Trophoblast cell (in vitro differentiated cells and primary cell): ENCODE measurements around the gene ADAMTSL3.

ENCODE experiments used
- DNase-seq, 2 donors: peaks; one replicate each; pipeline ENCODE4 v3.0.0-alpha.2; 2016
- H2AFZ ChIP-seq: 2 replicates; pipeline ENCODE4 v1.6.1; 2013; ENCODE audit warnings: low read length, moderate library complexity, mild to moderate bottlenecking; ENCODE audit not compliant: insufficient read depth, poor library complexity
- H2AK5ac ChIP-seq: 2 replicates; pipeline ENCODE4 v1.6.1; 2013; ENCODE audit warnings: mild to moderate bottlenecking, low read length
- H2BK120ac ChIP-seq: 2 replicates; pipeline ENCODE4 v1.6.1; 2013; ENCODE audit warnings: low read length, mild to moderate bottlenecking, moderate library complexity; ENCODE audit not compliant: insufficient read depth, poor library complexity
- H2BK12ac ChIP-seq: 2 replicates; pipeline ENCODE4 v1.6.1; 2013; ENCODE audit warnings: mild to moderate bottlenecking, low read length, moderate library complexity
- H2BK5ac ChIP-seq: 2 replicates; pipeline ENCODE4 v1.6.1; 2013; ENCODE audit warnings: low read length, low read depth, moderate library complexity, mild to moderate bottlenecking; ENCODE audit not compliant: poor library complexity
- H3K14ac ChIP-seq: 2 replicates; pipeline ENCODE4 v1.6.1; 2013; ENCODE audit warnings: mild to moderate bottlenecking, low read length
- H3K18ac ChIP-seq: 2 replicates; pipeline ENCODE4 v1.6.1; 2013; ENCODE audit warnings: mild to moderate bottlenecking, low read length
- H3K23ac ChIP-seq: 2 replicates; pipeline ENCODE4 v1.6.1; 2013; ENCODE audit warnings: low read length
- H3K27ac ChIP-seq: 2 replicates; pipeline ENCODE4 v1.5.1; 2013; ENCODE audit warnings: low read depth, mild to moderate bottlenecking, inconsistent platforms, low read length, moderate library complexity
- H3K27me3 ChIP-seq: 2 replicates; pipeline ENCODE4 v1.6.1; 2013; ENCODE audit warnings: inconsistent platforms, mild to moderate bottlenecking, low read length, moderate library complexity; ENCODE audit not compliant: insufficient read depth
- H3K36me3 ChIP-seq, 2 experiments: 1 replicate in 1 of 2; 2 replicates in 1 of 2; pipeline ENCODE4 v1.6.1; 2013; ENCODE audit warnings: low read length in 2 of 2, mild to moderate bottlenecking in 2 of 2, moderate library complexity in 1 of 2; ENCODE audit not compliant: insufficient read depth in 2 of 2, control insufficient read depth in 1 of 2
- H3K4ac ChIP-seq: 2 replicates; pipeline ENCODE4 v1.6.1; 2013; ENCODE audit warnings: low read depth, mild to moderate bottlenecking, low read length, moderate library complexity
- H3K4me1 ChIP-seq, 2 experiments: 1 replicate in 1 of 2; 2 replicates in 1 of 2; pipeline ENCODE4 v1.6.1; 2013; ENCODE audit warnings: low read length in 2 of 2, mild to moderate bottlenecking in 2 of 2, moderate library complexity in 1 of 2; ENCODE audit not compliant: insufficient read depth in 2 of 2, control insufficient read depth in 1 of 2
- H3K4me2 ChIP-seq: 2 replicates; pipeline ENCODE4 v1.6.1; 2013; ENCODE audit warnings: inconsistent platforms, mild to moderate bottlenecking, low read length, moderate library complexity
- H3K4me3 ChIP-seq: 2 replicates; pipeline ENCODE4 v1.5.1; 2013; ENCODE audit warnings: mild to moderate bottlenecking, low read depth, low read length, inconsistent platforms
- H3K79me1 ChIP-seq: one replicate; pipeline ENCODE4 v1.6.1; 2013; ENCODE audit warnings: low read length
- H3K79me2 ChIP-seq: 2 replicates; pipeline ENCODE4 v1.6.1; 2013; ENCODE audit warnings: low read length, mild to moderate bottlenecking; ENCODE audit not compliant: control insufficient read depth, insufficient read depth, poor library complexity
- H3K9ac ChIP-seq: 2 replicates; pipeline ENCODE4 v1.6.1; 2013; ENCODE audit warnings: mild to moderate bottlenecking, low read length
- H3K9me3 ChIP-seq: 2 replicates; pipeline ENCODE4 v1.6.1; 2013; ENCODE audit warnings: low read depth, mild to moderate bottlenecking, control low read depth, inconsistent platforms, low read length; ENCODE audit not compliant: insufficient read depth
- H4K12ac ChIP-seq: 2 replicates; pipeline ENCODE4 v1.6.1; 2013; ENCODE audit warnings: low read depth, mild to moderate bottlenecking, low read length, moderate library complexity
- H4K8ac ChIP-seq: 2 replicates; pipeline ENCODE4 v1.6.1; 2013; ENCODE audit warnings: low read depth, mild to moderate bottlenecking, low read length, moderate library complexity
- H4K91ac ChIP-seq: one replicate; pipeline ENCODE4 v1.6.1; 2013; ENCODE audit warnings: low read depth, mild to moderate bottlenecking, low read length, moderate library complexity
- WGBS: extraction: QIAGEN DNeasy Blood & Tissue Kit; methylation state at CpG from one replicate; pipeline ENCODE4 v1.1.7; 2013; ENCODE audit warnings: missing lambda C conversion rate; ENCODE audit not compliant: insufficient read length, insufficient coverage; ENCODE audit errors: extremely low coverage; 5-methylcytosine and 5-hydroxymethylcytosine counted together

The ADAMTSL3 gene

GRCh38 chr15:83709241-83709640 is 55.3 kb downstream of the ADAMTSL3 start:
- H3K9ac ChIP-seq, result no peak overlapping the region
- no CpG with 5 or more reads among the region's 2 CpGs for WGBS

GRCh38 chr15:83709811-83710210 is 55.9 kb downstream of the ADAMTSL3 start:
- no peak overlapping the region for H3K23ac ChIP-seq
- no peak overlapping the region for H4K91ac ChIP-seq
- H3K4me3 ChIP-seq, result no peak overlapping the region
- H3K79me1 ChIP-seq, result no peaks in the 10 kb centered on the region
- H3K27me3 ChIP-seq, result no peaks in the 10 kb centered on the region
- no peak overlapping the region for H4K8ac ChIP-seq
- H4K12ac ChIP-seq, result no peak overlapping the region
- no peak overlapping the region for H3K4me2 ChIP-seq
- no CpG with 5 or more reads among the region's 3 CpGs for WGBS
- H3K14ac ChIP-seq, result no peak overlapping the region
- H3K4ac ChIP-seq, result no peak overlapping the region
- H2AFZ ChIP-seq, result no peak overlapping the region
- H2BK120ac ChIP-seq, result no peak overlapping the region
- H3K4me1 ChIP-seq, result no peaks in the 10 kb centered on the region
- no peak overlapping the region for H2BK12ac ChIP-seq
- no peaks in the 10 kb centered on the region for H3K9me3 ChIP-seq
- no peak for DNase-seq
- H2AK5ac ChIP-seq, result no peak overlapping the region
- H2BK5ac ChIP-seq, result no peak overlapping the region
- H3K36me3 ChIP-seq, result no peaks in the 10 kb centered on the region
- no peak overlapping the region for H3K18ac ChIP-seq
- no peaks in the 10 kb centered on the region for H3K79me2 ChIP-seq
- no peak overlapping the region for H3K27ac ChIP-seq
- H3K9ac ChIP-seq, result no peak overlapping the region

More at GRCh38 chr15:83709241-83709640, 55.3 kb downstream of the ADAMTSL3 start:
- H3K36me3 ChIP-seq, result no peaks in the 10 kb centered on the region
- H3K4me2 ChIP-seq, result no peak overlapping the region
- no peak for DNase-seq
- no peak overlapping the region for H3K4me3 ChIP-seq
- H3K4ac ChIP-seq, result no peak overlapping the region
- no peaks in the 10 kb centered on the region for H3K9me3 ChIP-seq
- no peaks in the 10 kb centered on the region for H3K79me2 ChIP-seq
- H3K27ac ChIP-seq, result no peak overlapping the region
- no peak overlapping the region for H3K14ac ChIP-seq
- H2AFZ ChIP-seq, result no peak overlapping the region
- H4K91ac ChIP-seq, result no peak overlapping the region
- H4K8ac ChIP-seq, result no peak overlapping the region
- H2AK5ac ChIP-seq, result no peak overlapping the region
- H3K23ac ChIP-seq, result no peak overlapping the region
- H2BK5ac ChIP-seq, result no peak overlapping the region
- H3K4me1 ChIP-seq, result no peaks in the 10 kb centered on the region
- H3K27me3 ChIP-seq, result no peaks in the 10 kb centered on the region
- H3K79me1 ChIP-seq, result no peaks in the 10 kb centered on the region
- no peak overlapping the region for H3K18ac ChIP-seq
- H2BK12ac ChIP-seq, result no peak overlapping the region
- H2BK120ac ChIP-seq, result no peak overlapping the region
- no peak overlapping the region for H4K12ac ChIP-seq

GRCh38 chr15:83710452-83710851 is 56.5 kb downstream of the ADAMTSL3 start:
- Histone ChIP-seq H3K27me3 (no peaks in the 10 kb centered on the region), H2BK5ac (no peak overlapping the region), H3K27ac (no peak overlapping the region), H4K91ac (no peak overlapping the region), H3K14ac (no peak overlapping the region), H3K9ac (no peak overlapping the region), H2AFZ (no peak overlapping the region), H3K4me3 (no peak overlapping the region), H3K4me2 (no peak overlapping the region), H4K8ac (no peak overlapping the region), H2BK12ac (no peak overlapping the region), H3K4me1 (no peaks in the 10 kb centered on the region), H3K18ac (no peak overlapping the region), H4K12ac (no peak overlapping the region), H3K79me1 (no peaks in the 10 kb centered on the region), H3K23ac (no peak overlapping the region), H3K9me3 (no peaks in the 10 kb centered on the region), H3K36me3 (no peaks in the 10 kb centered on the region), H3K4ac (no peak overlapping the region), H3K79me2 (no peaks in the 10 kb centered on the region), H2AK5ac (no peak overlapping the region), H2BK120ac (no peak overlapping the region)
- DNase-seq, result no peak

GRCh38 chr15:83711236-83711635 is 57.3 kb downstream of the ADAMTSL3 start:
- Histone ChIP-seq H4K8ac (no peak overlapping the region), H3K4me3 (no peak overlapping the region), H2AK5ac (no peak overlapping the region), H4K12ac (no peak overlapping the region), H4K91ac (no peak overlapping the region), H3K27ac (no peak overlapping the region), H3K18ac (no peak overlapping the region), H3K79me2 (no peaks in the 10 kb centered on the region), H3K79me1 (no peaks in the 10 kb centered on the region), H3K23ac (no peak overlapping the region), H3K9ac (no peak overlapping the region), H3K9me3 (no peaks in the 10 kb centered on the region), H3K36me3 (no peaks in the 10 kb centered on the region), H3K27me3 (no peaks in the 10 kb centered on the region), H3K14ac (no peak overlapping the region), H2AFZ (no peak overlapping the region), H3K4me1 (no peaks in the 10 kb centered on the region), H2BK120ac (no peak overlapping the region), H3K4me2 (no peak overlapping the region), H3K4ac (no peak overlapping the region), H2BK12ac (no peak overlapping the region), H2BK5ac (no peak overlapping the region)
- no CpG with 5 or more reads among the region's 5 CpGs for WGBS
- no peak for DNase-seq
